ENCODE results near the gene RNPS1.

RNPS1 gene

GRCh38 chr16:2238150-2238837, 29.6 kb downstream of the RNPS1 start:
- no peak for TF ChIP-seq YY1 (IDR thresholded peaks at IDR 0.05; ENCODE audit: low read depth)
- TF ChIP-seq CREB1 (IDR thresholded peaks at IDR 0.05; ENCODE audit: low read depth), result no peak
- no peak for TF ChIP-seq RAD21 (IDR thresholded peaks at IDR 0.05; ENCODE audit: low read depth)

DNA sequence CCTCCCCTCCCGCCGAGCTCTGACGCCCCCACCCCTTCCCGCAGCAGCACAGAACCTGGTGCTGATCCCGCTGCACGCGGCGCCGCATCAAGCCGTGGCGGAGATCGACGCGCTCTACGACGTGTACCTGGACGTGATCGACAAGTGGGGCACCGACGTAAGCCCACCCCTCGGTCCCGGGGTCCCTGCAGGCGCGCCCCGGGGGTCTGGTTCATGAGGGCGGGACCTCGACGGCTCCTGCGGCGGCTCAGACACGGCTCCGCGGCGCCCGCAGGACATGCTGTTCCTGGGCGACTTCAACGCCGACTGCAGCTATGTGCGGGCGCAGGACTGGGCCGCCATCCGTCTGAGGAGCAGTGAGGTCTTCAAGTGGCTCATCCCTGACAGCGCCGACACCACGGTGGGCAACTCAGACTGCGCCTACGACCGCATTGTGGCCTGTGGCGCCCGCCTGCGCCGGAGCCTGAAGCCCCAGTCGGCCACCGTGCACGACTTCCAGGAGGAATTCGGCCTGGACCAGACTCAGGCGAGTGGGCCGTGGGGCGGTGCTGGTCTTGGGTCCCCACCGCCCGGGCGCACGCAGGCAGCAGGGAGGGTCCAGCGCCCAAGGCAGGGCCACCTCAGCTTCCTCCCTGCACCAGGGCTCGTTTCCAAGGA, 30.3 kb downstream of the RNPS1 start:
- TF ChIP-seq, protein P1, sequence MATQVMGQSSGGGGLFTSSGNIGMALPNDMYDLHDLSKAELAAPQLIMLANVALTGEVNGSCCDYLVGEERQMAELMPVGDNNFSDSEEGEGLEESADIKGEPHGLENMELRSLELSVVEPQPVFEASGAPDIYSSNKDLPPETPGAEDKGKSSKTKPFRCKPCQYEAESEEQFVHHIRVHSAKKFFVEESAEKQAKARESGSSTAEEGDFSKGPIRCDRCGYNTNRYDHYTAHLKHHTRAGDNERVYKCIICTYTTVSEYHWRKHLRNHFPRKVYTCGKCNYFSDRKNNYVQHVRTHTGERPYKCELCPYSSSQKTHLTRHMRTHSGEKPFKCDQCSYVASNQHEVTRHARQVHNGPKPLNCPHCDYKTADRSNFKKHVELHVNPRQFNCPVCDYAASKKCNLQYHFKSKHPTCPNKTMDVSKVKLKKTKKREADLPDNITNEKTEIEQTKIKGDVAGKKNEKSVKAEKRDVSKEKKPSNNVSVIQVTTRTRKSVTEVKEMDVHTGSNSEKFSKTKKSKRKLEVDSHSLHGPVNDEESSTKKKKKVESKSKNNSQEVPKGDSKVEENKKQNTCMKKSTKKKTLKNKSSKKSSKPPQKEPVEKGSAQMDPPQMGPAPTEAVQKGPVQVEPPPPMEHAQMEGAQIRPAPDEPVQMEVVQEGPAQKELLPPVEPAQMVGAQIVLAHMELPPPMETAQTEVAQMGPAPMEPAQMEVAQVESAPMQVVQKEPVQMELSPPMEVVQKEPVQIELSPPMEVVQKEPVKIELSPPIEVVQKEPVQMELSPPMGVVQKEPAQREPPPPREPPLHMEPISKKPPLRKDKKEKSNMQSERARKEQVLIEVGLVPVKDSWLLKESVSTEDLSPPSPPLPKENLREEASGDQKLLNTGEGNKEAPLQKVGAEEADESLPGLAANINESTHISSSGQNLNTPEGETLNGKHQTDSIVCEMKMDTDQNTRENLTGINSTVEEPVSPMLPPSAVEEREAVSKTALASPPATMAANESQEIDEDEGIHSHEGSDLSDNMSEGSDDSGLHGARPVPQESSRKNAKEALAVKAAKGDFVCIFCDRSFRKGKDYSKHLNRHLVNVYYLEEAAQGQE (IDR thresholded peaks at IDR 0.05; ENCODE audit: low read depth), result no peak
- TF ChIP-seq FOXM1 (IDR thresholded peaks at IDR 0.05; ENCODE audit: borderline replicate concordance, low read depth) (no peak), RAD21 (IDR thresholded peaks at IDR 0.05; ENCODE audit: low read depth) (no peak), CREB1 (IDR thresholded peaks at IDR 0.05; ENCODE audit: low read depth) (no peak), EGR1 (IDR thresholded peaks at IDR 0.05) (no peak), TAF1 (IDR thresholded peaks at IDR 0.05; ENCODE audit: low read depth) (no peak), CEBPB (IDR thresholded peaks at IDR 0.05) (no peak), YY1 (IDR thresholded peaks at IDR 0.05; ENCODE audit: low read depth) (no peak), TEAD4 (IDR thresholded peaks at IDR 0.05) (no peak), NFIC (IDR thresholded peaks at IDR 0.05) (no peak), MAX (IDR thresholded peaks at IDR 0.05) (no peak), USF1 (IDR thresholded peaks at IDR 0.05) (no peak), ZBTB7A (IDR thresholded peaks at IDR 0.05; ENCODE audit: low read depth) (no peak), EP300 (IDR thresholded peaks at IDR 0.05; ENCODE audit: borderline replicate concordance) (no peak), TCF12 (IDR thresholded peaks at IDR 0.05; ENCODE audit: low read depth) (no peak)

GRCh38 chr16:2237102-2237482, 30.8 kb downstream of the RNPS1 start:
- TF ChIP-seq MAX (IDR thresholded peaks at IDR 0.05) (no peak), RAD21 (IDR thresholded peaks at IDR 0.05; ENCODE audit: low read depth) (no peak), ZBTB7A (IDR thresholded peaks at IDR 0.05; ENCODE audit: low read depth) (no peak), TAF1 (IDR thresholded peaks at IDR 0.05; ENCODE audit: low read depth) (no peak), NFIC (IDR thresholded peaks at IDR 0.05) (no peak), EP300 (IDR thresholded peaks at IDR 0.05; ENCODE audit: borderline replicate concordance) (no peak), CREB1 (IDR thresholded peaks at IDR 0.05; ENCODE audit: low read depth) (no peak), USF1 (IDR thresholded peaks at IDR 0.05) (no peak), FOXM1 (IDR thresholded peaks at IDR 0.05; ENCODE audit: borderline replicate concordance, low read depth) (no peak), TEAD4 (IDR thresholded peaks at IDR 0.05) (no peak), TCF12 (IDR thresholded peaks at IDR 0.05; ENCODE audit: low read depth) (no peak), YY1 (IDR thresholded peaks at IDR 0.05; ENCODE audit: low read depth) (no peak), EGR1 (IDR thresholded peaks at IDR 0.05) (no peak), CEBPB (IDR thresholded peaks at IDR 0.05) (no peak)
- TF ChIP-seq, protein P1 (IDR thresholded peaks at IDR 0.05; ENCODE audit: low read depth), result no peak

- no peak for TF ChIP-seq CEBPB (IDR thresholded peaks at IDR 0.05)
- TF ChIP-seq YY1 (IDR thresholded peaks at IDR 0.05; ENCODE audit: low read depth), result no peak
- TF ChIP-seq NFIC (IDR thresholded peaks at IDR 0.05), result no peak
- no peak for TF ChIP-seq CREB1 (IDR thresholded peaks at IDR 0.05; ENCODE audit: low read depth)
- no peak for TF ChIP-seq FOXM1 (IDR thresholded peaks at IDR 0.05; ENCODE audit: borderline replicate concordance, low read depth)
- no peak for TF ChIP-seq RAD21 (IDR thresholded peaks at IDR 0.05; ENCODE audit: low read depth)
- TF ChIP-seq TEAD4 (IDR thresholded peaks at IDR 0.05), result no peak
- TF ChIP-seq TAF1 (IDR thresholded peaks at IDR 0.05; ENCODE audit: low read depth), result no peak
- no peak for TF ChIP-seq TCF12 (IDR thresholded peaks at IDR 0.05; ENCODE audit: low read depth)
- TF ChIP-seq ZBTB7A (IDR thresholded peaks at IDR 0.05; ENCODE audit: low read depth), result no peak
- no peak for TF ChIP-seq EGR1 (IDR thresholded peaks at IDR 0.05)
- TF ChIP-seq MAX (IDR thresholded peaks at IDR 0.05), result no peak
- no peak for TF ChIP-seq USF1 (IDR thresholded peaks at IDR 0.05)
- TF ChIP-seq EP300 (IDR thresholded peaks at IDR 0.05; ENCODE audit: borderline replicate concordance), result no peak
Measured at GRCh38 chr16:2236337-2237101, 31.4 kb downstream of the RNPS1 start, which contains the start of gene DNASE1L2. Gene DNASE1L2 (plus strand): TSS chr16:2236444. CDS start chr16:2236817, 373 bp downstream.

Data from Ishikawa (cell line).